Limb (tissue), 2 donors: ENCODE results near the gene CHTOP.

Experiments
- DNase-seq, 2 donors: peaks; one replicate each; pipeline ENCODE4 v3.0.0-alpha.2; 2016; ENCODE audit errors: extremely low spot score in 2 of 2

CHTOP gene

DNA sequence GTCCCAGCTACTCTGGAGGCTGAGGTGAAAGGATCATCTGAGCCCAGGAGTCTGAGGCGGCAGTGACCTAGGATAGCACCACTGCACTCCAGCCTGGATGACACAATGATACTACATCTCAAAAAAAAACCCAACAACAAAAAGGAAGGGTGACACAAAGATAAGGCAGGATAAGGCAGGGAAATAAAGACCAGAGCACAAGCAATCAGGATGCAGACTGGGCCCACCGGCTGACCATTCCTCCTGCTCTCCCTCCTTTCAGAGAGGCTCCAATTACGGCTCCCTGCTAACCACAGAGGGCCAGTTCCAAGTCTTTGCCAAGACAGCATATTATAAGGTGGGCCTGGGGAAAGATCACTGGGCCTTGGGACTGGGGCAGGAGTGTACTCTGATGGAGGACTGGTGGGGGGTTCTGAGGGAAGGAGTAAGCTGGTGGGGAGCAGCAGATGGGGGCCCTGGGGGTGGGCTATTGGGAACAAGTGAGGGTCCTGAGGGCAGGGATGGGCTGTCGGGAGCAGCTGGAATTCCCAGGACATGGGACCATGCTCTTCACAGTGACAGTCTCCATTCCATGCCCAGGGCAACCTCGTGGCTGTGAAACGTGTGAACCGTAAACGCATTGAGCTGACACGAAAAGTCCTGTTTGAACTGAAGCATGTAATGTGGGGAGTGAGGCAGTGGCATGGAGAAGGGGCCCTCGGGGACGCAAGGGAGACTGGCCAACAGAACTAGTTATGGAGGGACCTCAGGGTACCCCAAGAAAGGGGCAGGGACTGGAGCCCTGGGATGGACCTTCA, 51.9 kb downstream of the CHTOP start:
- no peak for DNase-seq

GRCh38 chr1:153687346-153688125, 53.7 kb downstream of the CHTOP start:
- no peak for DNase-seq

DNA sequence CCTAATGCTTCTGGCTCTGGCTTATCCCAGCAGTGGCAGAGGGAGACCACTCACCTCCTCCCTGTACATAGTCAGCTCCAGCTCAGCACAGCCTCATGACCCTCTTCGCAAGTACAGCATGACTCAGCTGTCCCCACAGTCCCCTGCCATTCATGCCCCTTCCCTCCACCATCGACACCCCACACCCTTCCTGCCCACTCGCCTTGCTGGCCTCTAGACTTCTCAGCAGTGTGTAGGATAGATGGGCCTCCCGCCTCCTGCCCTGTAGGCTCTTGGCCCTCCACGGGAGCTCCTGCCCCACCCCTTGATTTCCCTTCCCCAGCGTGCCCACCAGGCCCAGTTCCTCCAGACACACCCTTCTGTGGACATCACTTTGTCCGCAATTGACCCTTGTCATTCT, 54.4 kb downstream of the CHTOP start:
- DNase-seq, result no peak

DNA sequence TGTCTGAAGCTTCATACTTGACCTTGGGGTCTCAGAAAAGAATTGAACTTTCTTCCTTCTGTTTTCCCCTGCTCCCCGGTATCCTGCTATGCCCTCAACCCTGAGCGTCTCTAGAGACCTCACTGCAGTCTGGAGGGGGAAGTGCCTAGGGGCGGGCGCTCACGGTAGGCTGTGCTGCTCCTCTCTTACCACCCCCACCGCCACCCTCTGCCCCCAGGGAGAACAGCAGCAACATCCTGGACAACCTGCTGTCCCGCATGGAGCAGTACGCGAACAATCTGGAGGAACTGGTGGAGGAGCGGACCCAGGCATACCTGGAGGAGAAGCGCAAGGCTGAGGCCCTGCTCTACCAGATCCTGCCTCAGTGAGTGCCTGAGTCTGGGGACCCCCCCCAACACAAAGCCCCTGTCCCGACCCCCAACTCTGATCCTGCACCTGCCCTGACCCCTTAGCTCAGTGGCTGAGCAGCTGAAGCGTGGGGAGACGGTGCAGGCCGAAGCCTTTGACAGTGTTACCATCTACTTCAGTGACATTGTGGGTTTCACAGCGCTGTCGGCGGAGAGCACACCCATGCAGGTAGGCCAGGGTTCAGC, 55.0 kb downstream of the CHTOP start:
- no peak for DNase-seq

DNA sequence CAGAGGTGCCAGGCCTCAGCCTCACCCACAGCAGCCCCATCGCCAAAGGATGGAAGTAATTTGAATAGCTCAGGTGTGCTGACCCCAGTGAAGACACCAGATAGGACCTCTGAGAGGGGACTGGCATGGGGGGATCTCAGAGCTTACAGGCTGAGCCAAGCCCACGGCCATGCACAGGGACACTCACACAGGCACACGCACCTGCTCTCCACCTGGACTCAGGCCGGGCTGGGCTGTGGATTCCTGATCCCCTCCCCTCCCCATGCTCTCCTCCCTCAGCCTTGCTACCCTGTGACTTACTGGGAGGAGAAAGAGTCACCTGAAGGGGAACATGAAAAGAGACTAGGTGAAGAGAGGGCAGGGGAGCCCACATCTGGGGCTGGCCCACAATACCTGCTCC, 59.6 kb downstream of the CHTOP start:
- no peak for DNase-seq
